Measurements from ENCODE around the gene CRACR2B. TPM values are rescaled to one million over a fixed set of nuclear protein-coding genes. Genes with fewer than 3 reads are reported as not detected.

Gene CRACR2B
- total and polyA plus RNA-seq, 2 of the 8 experiments (the other 6 are each of a cell fraction or from before 2014, with no cell fraction given) = 18.2 to 26.4 TPM

DNA sequence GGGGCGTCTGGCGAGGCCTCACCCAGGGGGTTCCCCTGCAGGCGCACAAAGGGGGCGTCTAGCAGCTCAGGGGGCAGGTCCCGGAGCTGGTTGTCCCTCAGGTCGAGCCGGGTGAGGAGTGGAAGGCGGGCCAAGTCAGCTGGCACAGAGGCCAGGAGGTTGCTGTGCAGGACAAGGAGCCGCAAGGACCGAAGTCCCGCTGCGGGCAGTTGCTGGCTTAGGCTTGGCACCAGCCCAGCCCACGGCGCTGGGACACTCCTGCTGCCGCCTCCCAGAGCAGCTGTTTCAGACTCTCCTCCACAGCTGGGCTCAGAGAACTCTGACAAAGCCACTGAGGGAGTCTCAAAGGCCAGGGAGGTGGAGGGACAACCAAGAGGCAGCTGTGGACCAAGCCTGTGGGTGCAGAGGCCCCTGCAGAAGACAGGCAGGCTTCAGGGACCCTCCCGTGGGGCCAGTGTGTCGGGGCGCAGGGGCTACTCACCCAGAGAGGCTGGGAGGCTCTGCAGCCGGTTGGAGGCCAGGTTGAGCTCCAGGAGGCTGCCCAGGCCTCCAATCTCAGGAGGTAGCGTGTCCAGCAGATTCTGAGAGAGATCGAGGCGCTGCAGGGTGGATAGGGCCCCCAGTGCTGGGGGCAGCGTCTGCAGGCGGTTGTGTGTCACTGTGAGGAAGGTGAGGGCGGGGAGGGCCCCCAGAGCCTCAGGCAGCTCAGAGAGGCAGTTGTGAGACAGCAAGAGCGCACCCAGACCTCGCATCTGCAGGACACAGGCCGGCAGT lies 24.8 kb upstream of the CRACR2B start:
- H3K56ac ChIP-seq (replicated peaks; ENCODE audit: insufficient read length, low read depth, low read length) = no peak overlapping the region
- peak overlapping the region in 1 of 2 experiments; percentile 67; a peak in 1 of 4 replicates for H3K4me2 ChIP-seq (ENCODE audit: insufficient read depth in 1 of 2, low read depth in 2 of 2, low read length in 2 of 2)
- H4K91ac ChIP-seq (replicated peaks; ENCODE audit: insufficient read length, low read length) = no peak overlapping the region
- no peak overlapping the region for H3K4ac ChIP-seq (replicated peaks; ENCODE audit: insufficient read length, low read depth, low read length)
- no peaks in the 10 kb centered on the region; a peak in 1 of 7 replicates for H3K27me3 ChIP-seq (replicated peaks in 1 of 4; ENCODE audit: control insufficient read depth in 3 of 4, extremely low read depth in 1 of 4, insufficient read depth in 3 of 4, low read length in 3 of 4)
- no peak for FAIRE-seq
- peaks cover 9% of the 10 kb centered on the region; the same call in 1 of the 2 replicates for H3K23me2 ChIP-seq (ENCODE audit: low read depth, low read length)
- 0 out of 2 replicates have a peak overlapping the region, but pooled peaks have one; percentile 67 for H2BK5ac ChIP-seq (ENCODE audit: low read depth, low read length)
- no peak overlapping the region for H3K14ac ChIP-seq (ENCODE audit: insufficient read length)
- no peak overlapping the region for H3K23ac ChIP-seq (ENCODE audit: insufficient read length)
- H3K4me3 ChIP-seq (ENCODE audit: extremely low read depth in 1 of 4, insufficient read depth in 2 of 4, low read depth in 3 of 4, low read length in 4 of 4) = no peak overlapping the region
- H2BK20ac ChIP-seq (ENCODE audit: low read length) = no peak overlapping the region
- H2AFZ ChIP-seq (ENCODE audit: low read length) = no peak overlapping the region
- H3K4me1 ChIP-seq (replicated peaks in 1 of 4; ENCODE audit: control insufficient read depth in 3 of 4, insufficient read depth in 4 of 4, low read length in 3 of 4) = peaks cover 0 to 8% (median 7%) of the 10 kb centered on the region in 4 experiments; a peak in 5 of 7 replicates
- H3K36me3 ChIP-seq (ENCODE audit: control insufficient read depth in 2 of 4, insufficient read depth in 4 of 4, low read length in 3 of 4) = peaks cover 3 to 30% (median 6%) of the 10 kb centered on the region in 4 experiments; a peak in 5 of 8 replicates
- H2BK120ac ChIP-seq (replicated peaks; ENCODE audit: low read depth, low read length) = no peak overlapping the region
- no peak overlapping the region for H3K27ac ChIP-seq (ENCODE audit: low read depth, low read length)
- ChIA-PET POLR2A (ENCODE audit: partially characterized antibody) (interaction anchor here (0.6 to 53.0 kb wide), 6 partner anchors 8 to 158 kb away, joined by 3 to 1917 read pairs (median 8); partner anchors contain the start of genes CD151, CEND1, CRACR2B and PNPLA2), CTCF (ENCODE audit: partially characterized antibody) (interaction anchor here (0.8 to 2.7 kb wide), 6 partner anchors 13 to 75 kb away, joined by 3 to 7 read pairs (median 3); partner anchors contain the start of gene CEND1)
- H4K8ac ChIP-seq (ENCODE audit: extremely low read depth, insufficient read depth, low read length) = no peak overlapping the region
- no peak overlapping the region for H3K18ac ChIP-seq (ENCODE audit: extremely low read depth, low read length)
- 0 out of 2 replicates have a peak overlapping the region, but pooled peaks have one; percentile 9 for H2BK12ac ChIP-seq (ENCODE audit: low read depth, low read length)
- no peak overlapping the region for H4K5ac ChIP-seq (ENCODE audit: insufficient read length, low read depth, low read length)
- H2BK15ac ChIP-seq (ENCODE audit: low read length) = no peak overlapping the region
- no peaks in the 10 kb centered on the region; a peak in 1 of 4 replicates for H3K79me2 ChIP-seq (ENCODE audit: control insufficient read depth in 1 of 2, insufficient read depth in 2 of 2, low read length in 2 of 2)
- no peak for DNase-seq (ENCODE audit: low read depth in 1 of 2, low spot score in 2 of 2)
- peaks cover 2% of the 10 kb centered on the region; the same call in 1 of the 2 replicates for H3K79me1 ChIP-seq (ENCODE audit: low read depth, low read length)
- WGBS, 2 experiments (ENCODE audit: extremely low coverage in 1 of 2, insufficient coverage in 1 of 2, insufficient read length in 1 of 2, insufficient replicate concordance in 2 of 2, low coverage in 1 of 2, low lambda C conversion rate in 2 of 2, missing lambda C conversion rate in 1 of 2) = 95% methylated on average over 27 of the region's 28 CpGs; no CpG with 5 or more reads in 1 of the 2 experiments
- no peak overlapping the region for H2AK5ac ChIP-seq (ENCODE audit: low read depth, low read length)
- H3K9me3 ChIP-seq (ENCODE audit: insufficient read depth in 2 of 2, low read depth in 1 of 2, low read length in 1 of 2) = no peaks in the 10 kb centered on the region
- H4K20me1 ChIP-seq (replicated peaks in 1 of 2; ENCODE audit: control insufficient read depth in 1 of 2, insufficient read depth in 2 of 2, low read length in 2 of 2) = peaks cover 0 to 8% of the 10 kb centered on the region in 2 experiments
- H3K9ac ChIP-seq (replicated peaks in 1 of 4; ENCODE audit: extremely low read depth in 1 of 4, low read depth in 3 of 4, low read length in 3 of 4) = no peak overlapping the region
- TF ChIP-seq TAF7 (optimal IDR thresholded peaks at IDR 0.05; ENCODE audit: borderline replicate concordance, low read depth, low read length) (no peak), JUND (IDR thresholded peaks at IDR 0.05; ENCODE audit: low read length) (no peak), TBP (IDR thresholded peaks at IDR 0.05; ENCODE audit: low read depth, low read length) (no peak), RAD21 (IDR thresholded peaks at IDR 0.05 in 1 of 2, conservative IDR thresholded peaks at IDR 0.05 in 1 of 2; ENCODE audit: low read depth in 2 of 2, low read length in 2 of 2) (no peak), KDM4A (IDR thresholded peaks at IDR 0.05; ENCODE audit: low read depth, low read length, severe bottlenecking) (no peak), MAFK (IDR thresholded peaks at IDR 0.05; ENCODE audit: low read depth, low read length) (no peak), YY1 (IDR thresholded peaks at IDR 0.05; ENCODE audit: low read depth, low read length) (no peak), PHF8 (conservative IDR thresholded peaks at IDR 0.05; ENCODE audit: low read depth, low read length) (no peak), BCL11A (IDR thresholded peaks at IDR 0.05; ENCODE audit: low read depth in 2 of 2, low read length in 2 of 2) (no peak)
- TF ChIP-seq, protein P1, sequence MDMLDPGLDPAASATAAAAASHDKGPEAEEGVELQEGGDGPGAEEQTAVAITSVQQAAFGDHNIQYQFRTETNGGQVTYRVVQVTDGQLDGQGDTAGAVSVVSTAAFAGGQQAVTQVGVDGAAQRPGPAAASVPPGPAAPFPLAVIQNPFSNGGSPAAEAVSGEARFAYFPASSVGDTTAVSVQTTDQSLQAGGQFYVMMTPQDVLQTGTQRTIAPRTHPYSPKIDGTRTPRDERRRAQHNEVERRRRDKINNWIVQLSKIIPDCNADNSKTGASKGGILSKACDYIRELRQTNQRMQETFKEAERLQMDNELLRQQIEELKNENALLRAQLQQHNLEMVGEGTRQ (IDR thresholded peaks at IDR 0.05; ENCODE audit: low read length) = no peak

All from H1 (cell line).